GM19468 (cell line): ENCODE results near the gene ATP6V1A.

ENCODE experiments used
- ATAC-seq: cut with Tn5 transposase; IDR thresholded peaks from one replicate; pipeline ENCODE4 v1.9.1; 2021; ENCODE audit warnings: mild to moderate bottlenecking, moderate library complexity, moderate number of reproducible peaks; ENCODE audit not compliant: unreplicated experiment; ENCODE audit errors: extremely low read depth

Gene ATP6V1A

GRCh38 chr3:113746548-113747282, at the start of gene ATP6V1A:
ATP6V1A (plus strand) TSS chr3:113747035; CDS start chr3:113778754, 31,719 bp downstream.
- no peak for ATAC-seq

GRCh38 chr3:113697500-113698090, 49.2 kb upstream of the ATP6V1A start:
- ATAC-seq, result no peak

- ATAC-seq, result no peak
These were observed 48.6 kb upstream of the ATP6V1A start for GRCh38 chr3:113698213-113698742.

GRCh38 chr3:113698956-113699355, 47.9 kb upstream of the ATP6V1A start:
- no peak for ATAC-seq

GRCh38 chr3:113707835-113708234, 39.0 kb upstream of the ATP6V1A start:
- no peak for ATAC-seq

- ATAC-seq, result no peak
These were observed 34.7 kb upstream of the ATP6V1A start for GRCh38 chr3:113712129-113712528.

- no peak for ATAC-seq
These were observed 32.1 kb upstream of the ATP6V1A start for GRCh38 chr3:113714702-113715101.

GRCh38 chr3:113717308-113717707, 29.5 kb upstream of the ATP6V1A start:
- ATAC-seq, result no peak

GRCh38 chr3:113717818-113718217, 29.0 kb upstream of the ATP6V1A start:
- ATAC-seq, result no peak

GRCh38 chr3:113719294-113719693, 27.5 kb upstream of the ATP6V1A start:
- ATAC-seq, result no peak

- no peak for ATAC-seq
These were observed 27.1 kb upstream of the ATP6V1A start for GRCh38 chr3:113719758-113720157.

- no peak for ATAC-seq
These were observed 25.2 kb upstream of the ATP6V1A start for GRCh38 chr3:113721636-113722035.

- ATAC-seq, result no peak
These were observed 18.2 kb upstream of the ATP6V1A start for GRCh38 chr3:113728661-113729060.

- ATAC-seq, result no peak
These were observed 16.3 kb upstream of the ATP6V1A start for GRCh38 chr3:113730550-113730949.

GRCh38 chr3:113731694-113732093, 15.1 kb upstream of the ATP6V1A start:
- no peak for ATAC-seq

- peak; percentile 44 for ATAC-seq
These were observed 10.2 kb upstream of the ATP6V1A start for GRCh38 chr3:113736548-113737089.

- ATAC-seq, result no peak
These were observed 5.7 kb upstream of the ATP6V1A start for GRCh38 chr3:113741086-113741485.

GRCh38 chr3:113741620-113742019, 5.2 kb upstream of the ATP6V1A start:
- no peak for ATAC-seq

- ATAC-seq, result no peak
These were observed 3.7 kb upstream of the ATP6V1A start for GRCh38 chr3:113743006-113743630.

- peak; percentile 24 for ATAC-seq
These were observed 1.7 kb upstream of the ATP6V1A start for GRCh38 chr3:113744941-113745755.
